Urinary bladder (tissue), 4 donors: ENCODE measurements around the gene ARMC5. TPM values are rescaled to one million over a fixed set of nuclear protein-coding genes. Genes with fewer than 3 reads are reported as not detected.
"Not testable (repeated sequence)": the region's sequence is repeated elsewhere in the genome, so short reads cannot be mapped to it uniquely, and the experiment has no call there.

Experiments used
- DNase-seq: peaks from one replicate; pipeline ENCODE4 v3.0.0-alpha.2; 2015; ENCODE audit errors: extremely low spot score
- H3K27ac ChIP-seq: one replicate; pipeline ENCODE4 v1.5.1; 2013; ENCODE audit warnings: low read depth, mild to moderate bottlenecking, moderate library complexity
- H3K36me3 ChIP-seq: one replicate; pipeline ENCODE4 v1.6.1; 2013; ENCODE audit warnings: mild to moderate bottlenecking, moderate library complexity; ENCODE audit not compliant: insufficient read depth
- H3K4me1 ChIP-seq: one replicate; pipeline ENCODE4 v1.6.1; 2013; ENCODE audit warnings: mild to moderate bottlenecking, moderate library complexity; ENCODE audit not compliant: insufficient read depth
- H3K4me3 ChIP-seq: one replicate; pipeline ENCODE4 v1.5.1; 2013; ENCODE audit warnings: low read depth, low read length
- WGBS: extraction: QIAGEN DNeasy Blood & Tissue Kit; methylation state at CpG from one replicate; pipeline ENCODE4 v1.1.7; 2013; 5-methylcytosine and 5-hydroxymethylcytosine counted together
- polyA plus RNA-seq: library from polyadenylated mRNA; stranded (reverse); fragments of 200-250 nt; gene quantifications from one replicate; pipeline ENCODE4 v1.2.3, GENCODE V29; 2013
- total RNA-seq: library from RNA; depleted of rRNA; stranded (reverse); fragments of >200 nt; gene quantifications from one replicate; pipeline ENCODE4 v1.2.3, GENCODE V29; 2014
- donor health status: healthy with polysubstance abuse.
- donor health status: healthy.

The ARMC5 gene
- total and polyA plus RNA-seq, 2 donors, result 5.4 to 13.1 TPM

DNA sequence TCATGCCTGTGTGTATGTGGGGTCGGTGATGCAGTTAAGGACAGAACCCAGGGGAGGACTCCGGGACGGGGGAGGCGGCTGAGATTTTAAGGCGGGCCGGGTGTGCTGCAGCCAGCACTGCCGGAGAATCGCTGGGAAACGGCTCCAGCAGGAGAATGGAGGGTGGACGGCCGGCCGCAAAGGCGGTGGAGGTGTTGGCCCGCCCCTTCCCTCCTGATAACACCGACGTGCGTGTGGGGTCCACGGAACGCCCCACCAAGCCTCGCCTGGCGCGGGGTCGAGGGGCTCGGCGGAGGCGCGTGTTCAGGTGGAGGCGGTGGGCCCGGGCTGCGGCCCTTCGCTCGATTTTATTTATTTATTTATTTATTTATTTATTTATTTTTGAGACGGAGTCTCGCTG, 17.3 kb upstream of the ARMC5 start:
- no peak overlapping the region for H3K27ac ChIP-seq
- WGBS, result 54% methylated on average over 34 of the region's 34 CpGs
- no peak for DNase-seq
- H3K4me3 ChIP-seq, result no peak overlapping the region
- peaks cover 3% of the 10 kb centered on the region for H3K4me1 ChIP-seq
- no peaks in the 10 kb centered on the region for H3K36me3 ChIP-seq

DNA sequence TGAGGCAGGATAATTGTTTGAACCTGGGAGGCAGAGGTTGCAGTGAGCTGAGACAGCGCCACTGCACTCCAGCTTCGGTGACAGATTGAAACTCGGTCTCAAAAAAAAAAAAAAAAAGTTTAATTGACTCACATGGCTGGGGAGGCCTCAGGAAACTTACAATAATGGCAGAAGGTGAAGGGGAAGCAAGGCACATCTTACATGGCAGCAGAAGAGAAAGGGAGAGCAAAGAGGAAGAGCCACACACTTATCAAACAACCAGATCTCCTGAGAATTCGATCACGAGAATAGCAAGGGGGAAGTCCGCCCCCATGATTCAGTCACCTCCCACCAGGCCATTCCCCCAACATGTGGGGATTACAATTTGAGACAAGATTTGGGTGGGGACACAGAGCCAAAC, 13.4 kb upstream of the ARMC5 start:
- DNase-seq, H3K36me3 ChIP-seq, H3K4me1 ChIP-seq, H3K4me3 ChIP-seq, H3K27ac ChIP-seq: not testable (repeated sequence)
- WGBS, result 75% methylated on average over 6 of the region's 6 CpGs

DNA sequence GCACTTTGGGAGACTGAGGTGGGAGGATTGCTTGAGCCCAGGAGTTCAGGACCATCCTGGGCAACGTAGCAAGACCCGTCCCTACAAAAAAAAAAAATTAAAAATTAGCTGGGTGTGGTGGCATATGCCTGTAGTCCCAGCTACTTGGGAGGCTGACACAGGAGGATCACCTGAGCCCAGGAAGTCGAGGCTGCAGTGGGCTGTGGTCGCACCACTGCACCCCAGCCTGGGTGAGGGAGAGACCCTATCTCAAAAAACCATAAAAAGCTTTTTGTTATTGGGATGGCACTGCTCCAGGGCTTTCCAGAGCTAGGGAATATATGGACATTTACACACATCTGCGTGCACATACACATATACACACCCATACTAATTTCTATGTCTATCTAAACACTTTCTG, 8.1 kb upstream of the ARMC5 start:
- no peak for DNase-seq
- WGBS, result 74% methylated on average over 5 of the region's 5 CpGs
- Histone ChIP-seq H3K4me3 (no peak overlapping the region), H3K36me3 (no peaks in the 10 kb centered on the region), H3K4me1 (peaks cover 2% of the 10 kb centered on the region), H3K27ac (no peak overlapping the region)

GRCh38 chr16:31451681-31452351, 7.5 kb upstream of the ARMC5 start:
- no peak for DNase-seq
- H3K4me1 ChIP-seq, result peaks cover 2% of the 10 kb centered on the region
- 42% methylated on average over 11 of the region's 11 CpGs for WGBS

DNA sequence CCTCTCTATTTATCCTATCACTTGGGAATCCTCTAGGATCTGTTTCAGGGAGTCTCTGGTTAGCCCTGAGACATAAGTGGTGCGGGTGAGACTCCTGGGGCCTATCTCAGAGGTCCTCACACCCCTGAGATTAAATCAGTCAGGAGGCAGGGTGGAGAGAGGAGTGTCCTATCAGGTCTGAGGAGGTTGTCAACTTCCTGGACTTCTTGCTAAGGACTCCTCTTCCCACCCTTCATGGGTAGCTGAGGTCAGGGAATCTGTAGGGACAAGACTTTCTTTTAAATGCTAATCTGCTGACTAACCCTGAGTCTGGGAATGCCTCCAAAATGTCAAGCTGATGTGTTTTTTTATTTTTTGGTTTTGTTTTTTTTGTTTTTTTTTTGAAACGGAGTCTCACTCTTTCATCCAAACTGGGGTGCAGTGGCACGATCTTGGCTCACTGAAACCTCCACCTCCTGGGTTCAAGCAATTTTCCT, 6.6 kb upstream of the ARMC5 start:
- no peak overlapping the region for H3K4me3 ChIP-seq
- H3K36me3 ChIP-seq, result no peaks in the 10 kb centered on the region
- DNase-seq, result no peak
- peaks cover 5% of the 10 kb centered on the region for H3K4me1 ChIP-seq
- H3K27ac ChIP-seq, result peak overlapping the region; percentile 41
- WGBS, result 47% methylated on average over 3 of the region's 3 CpGs

More at GRCh38 chr16:31451681-31452351, 7.5 kb upstream of the ARMC5 start:
- Histone ChIP-seq H3K4me3 (no peak overlapping the region), H3K36me3 (no peaks in the 10 kb centered on the region), H3K27ac (no peak overlapping the region)

DNA sequence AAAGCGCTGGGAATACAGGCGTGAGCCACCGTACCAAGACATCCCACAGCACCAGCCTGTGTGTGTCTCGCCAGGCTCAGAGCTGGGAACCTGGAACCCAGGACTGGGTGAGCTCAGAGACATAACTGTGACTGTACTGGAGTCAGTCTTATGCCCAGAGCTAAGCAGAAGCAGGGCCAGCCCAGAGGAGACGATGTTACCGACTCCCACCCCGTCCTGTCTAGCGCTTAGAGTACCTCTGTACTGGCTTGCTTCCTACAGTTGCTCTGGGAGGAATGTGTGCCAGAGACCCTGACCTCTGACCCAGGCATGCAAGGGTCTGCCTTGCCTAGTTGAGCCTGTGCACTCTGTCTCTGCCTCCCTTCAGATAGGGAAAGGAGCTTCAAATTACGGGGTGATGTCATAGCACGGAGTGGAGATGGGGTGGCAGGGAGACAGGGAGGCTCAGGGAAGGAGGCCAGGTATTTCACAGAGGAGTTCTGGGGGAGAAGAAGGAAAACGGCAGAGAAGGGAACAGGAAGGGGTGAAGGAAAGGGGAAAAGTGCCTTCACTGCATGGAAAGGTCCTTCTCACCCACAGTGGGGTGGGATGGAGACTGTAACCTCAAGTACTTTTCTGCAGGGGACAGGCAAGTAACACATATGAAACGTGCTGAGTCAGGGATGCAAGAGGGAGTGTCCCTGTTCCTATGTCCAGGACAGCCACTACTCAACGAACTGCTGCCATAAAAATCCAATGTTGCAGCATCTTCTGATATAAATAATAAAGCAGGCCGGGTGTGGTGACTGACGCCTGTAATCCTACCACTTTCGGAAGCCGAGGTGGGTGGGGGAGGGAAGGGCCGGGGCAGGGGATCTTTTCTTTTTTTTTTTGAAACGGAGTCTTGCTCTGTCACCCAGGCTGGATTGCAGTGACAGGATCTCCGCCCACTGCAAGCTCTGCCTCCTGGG, 5.8 kb upstream of the ARMC5 start:
- peaks cover 5% of the 10 kb centered on the region for H3K4me1 ChIP-seq
- H3K36me3 ChIP-seq, result no peaks in the 10 kb centered on the region
- no peak overlapping the region for H3K4me3 ChIP-seq
- H3K27ac ChIP-seq, result no peak overlapping the region
- DNase-seq, result no peak
- 45% methylated on average over 20 of the region's 20 CpGs for WGBS

- WGBS, result 75% methylated on average over 17 of the region's 17 CpGs
- Histone ChIP-seq H3K4me3 (no peak overlapping the region), H3K27ac (no peak overlapping the region), H3K36me3 (no peaks in the 10 kb centered on the region), H3K4me1 (peaks cover 5% of the 10 kb centered on the region)
- no peak for DNase-seq
Observed at GRCh38 chr16:31455601-31456314, 3.5 kb upstream of the ARMC5 start.

DNA sequence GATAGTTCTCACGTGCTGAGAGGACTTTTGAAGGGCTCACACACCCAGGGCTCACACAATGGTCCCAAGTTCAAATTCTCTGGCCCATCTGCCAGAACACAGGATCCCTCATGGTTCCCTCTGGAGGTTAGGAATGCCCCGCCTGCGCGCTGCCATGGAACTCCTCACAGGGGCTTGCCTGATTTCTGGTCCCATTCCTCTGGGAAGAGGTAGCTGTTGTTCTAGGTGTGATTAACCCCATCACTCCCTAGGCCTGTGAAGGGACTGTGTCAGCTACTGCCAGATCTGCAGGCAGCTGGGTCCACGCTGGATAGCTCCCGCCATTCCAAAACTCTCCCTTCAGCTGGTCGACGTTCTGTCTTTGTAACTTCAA, 2.3 kb upstream of the ARMC5 start:
- H3K4me3 ChIP-seq, result no peak overlapping the region
- 72% methylated on average over 8 of the region's 8 CpGs for WGBS
- DNase-seq, result no peak
- H3K27ac ChIP-seq, result no peak overlapping the region
- peaks cover 1% of the 10 kb centered on the region for H3K36me3 ChIP-seq
- H3K4me1 ChIP-seq, result peaks cover 5% of the 10 kb centered on the region

GRCh38 chr16:31458073-31458843, 1.0 kb upstream of the ARMC5 start:
- Histone ChIP-seq H3K36me3 (peaks cover 4% of the 10 kb centered on the region), H3K4me3 (peak overlapping the region; percentile 62), H3K4me1 (peaks cover 2% of the 10 kb centered on the region), H3K27ac (peak overlapping the region; percentile 90)
- 1% methylated on average over 42 of the region's 42 CpGs for WGBS
- no peak for DNase-seq

GRCh38 chr16:31459687-31460581, 633 bp downstream of the ARMC5 start:
- Histone ChIP-seq H3K36me3 (peaks cover 4% of the 10 kb centered on the region), H3K27ac (peak overlapping the region; percentile 100), H3K4me3 (peak overlapping the region; percentile 62), H3K4me1 (peaks cover 2% of the 10 kb centered on the region)
- DNase-seq, result peak; percentile 98
- 1% methylated on average over 61 of the region's 61 CpGs for WGBS

DNA sequence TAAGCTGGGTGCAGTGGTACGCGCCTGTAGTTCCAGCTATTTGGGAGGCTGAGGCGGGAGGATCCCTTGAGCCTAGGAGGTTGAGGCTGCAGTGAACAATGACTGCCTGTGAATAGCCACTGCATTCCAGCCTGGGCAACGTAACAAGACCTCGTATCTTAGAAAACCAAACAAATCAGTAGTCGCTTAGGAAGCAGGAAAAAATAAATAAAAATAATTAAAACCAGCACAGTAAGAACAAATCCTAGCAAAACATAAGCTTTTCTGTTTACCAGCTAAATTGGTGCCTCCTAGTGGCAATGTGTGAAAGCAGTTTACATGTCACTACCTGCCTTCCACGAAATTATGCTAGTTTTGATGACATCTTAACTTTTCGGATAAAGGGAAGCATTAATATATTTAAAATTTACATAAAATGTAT, 1.3 kb downstream of the ARMC5 start:
- Histone ChIP-seq H3K4me1 (peaks cover 2% of the 10 kb centered on the region), H3K36me3 (peaks cover 4% of the 10 kb centered on the region), H3K27ac (no peak overlapping the region), H3K4me3 (peak overlapping the region; percentile 27)
- DNase-seq, result no peak
- WGBS, result 42% methylated on average over 8 of the region's 8 CpGs

DNA sequence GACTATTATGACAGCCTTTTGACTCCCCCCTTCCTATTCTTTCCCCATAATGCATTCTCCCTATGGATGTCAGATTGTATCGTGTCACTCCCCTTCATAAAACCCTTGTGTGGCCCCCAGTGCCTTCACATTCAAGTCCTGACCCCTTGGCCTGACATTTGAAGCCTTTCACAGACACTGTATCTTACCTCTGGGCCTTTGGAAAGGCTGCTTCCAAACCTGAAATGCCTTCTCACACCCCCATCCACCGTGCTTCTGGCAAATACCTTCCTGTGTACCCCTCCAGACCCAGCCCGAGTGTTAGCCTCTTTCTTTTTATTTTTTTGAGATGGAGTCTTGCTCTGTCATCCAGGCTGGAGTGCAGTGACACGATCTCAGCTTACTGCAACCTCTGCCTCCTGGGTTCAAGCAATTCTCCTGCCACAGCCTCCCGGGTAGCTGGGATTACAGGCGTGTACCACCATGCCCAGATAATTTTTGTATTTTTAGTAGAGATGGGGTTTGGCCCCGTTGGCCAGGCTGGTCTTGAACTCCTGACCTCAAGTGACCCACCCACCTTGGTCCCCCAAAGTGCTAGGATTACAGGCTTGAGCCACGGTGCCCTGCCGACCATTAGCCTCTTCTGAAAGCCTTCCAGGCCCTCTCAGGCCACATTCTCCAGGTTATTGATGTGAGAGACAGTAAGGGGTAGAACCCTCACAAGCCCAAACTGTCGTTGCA, 2.1 kb downstream of the ARMC5 start:
- H3K27ac ChIP-seq, result no peak overlapping the region
- 90% methylated on average over 10 of the region's 10 CpGs for WGBS
- H3K4me3 ChIP-seq, result no peak overlapping the region
- peaks cover 2% of the 10 kb centered on the region for H3K4me1 ChIP-seq
- peaks cover 4% of the 10 kb centered on the region for H3K36me3 ChIP-seq
- DNase-seq, result no peak
